KMS-11 (cell line): ENCODE results near the gene CRCP.

ENCODE experiments used
- H2AFZ ChIP-seq: fragments of 200-600 bp; sonication (generic); 2 replicates; pipeline ENCODE4 v1.6.1; 2016; ENCODE audit warnings: antibody characterized with exemption, mixed run types, low read depth
- H3K27ac ChIP-seq: fragments of 200-600 bp; sonication (generic); 2 replicates; pipeline ENCODE4 v1.6.1; 2016; ENCODE audit warnings: mild to moderate bottlenecking, mixed run types
- H3K27me3 ChIP-seq: fragments of 200-600 bp; sonication (generic); 2 replicates; pipeline ENCODE4 v1.6.1; 2017; ENCODE audit warnings: mild to moderate bottlenecking, low read depth, mixed run types, moderate library complexity; ENCODE audit not compliant: insufficient read depth
- H3K36me3 ChIP-seq: fragments of 200-600 bp; sonication (generic); 2 replicates; pipeline ENCODE4 v1.6.1; 2017; ENCODE audit warnings: mild to moderate bottlenecking, mixed run types; ENCODE audit not compliant: insufficient read depth
- H3K4me1 ChIP-seq: fragments of 200-600 bp; sonication (generic); 2 replicates; pipeline ENCODE4 v1.6.1; 2016; ENCODE audit warnings: mild to moderate bottlenecking, low read depth, mixed run types; ENCODE audit not compliant: poor library complexity, severe bottlenecking
- H3K4me2 ChIP-seq: fragments of 200-600 bp; sonication (generic); 2 replicates; pipeline ENCODE4 v1.7.0; 2016; ENCODE audit warnings: mild to moderate bottlenecking, mixed run types
- H3K4me3 ChIP-seq: fragments of 200-600 bp; sonication (generic); IDR thresholded peaks from 2 replicates; pipeline ENCODE4 v1.6.1; 2017; ENCODE audit warnings: low read depth, low read length, mixed read lengths; ENCODE audit not compliant: insufficient read depth
- H3K79me2 ChIP-seq: fragments of 200-600 bp; sonication (generic); 2 replicates; pipeline ENCODE4 v1.6.1; 2016; ENCODE audit warnings: low read depth, mixed run types; ENCODE audit not compliant: insufficient read depth
- H3K9ac ChIP-seq: fragments of 200-600 bp; sonication (generic); 2 replicates; pipeline ENCODE4 v1.6.1; 2016; ENCODE audit warnings: mild to moderate bottlenecking, mixed run types
- H4K20me1 ChIP-seq: fragments of 200-600 bp; sonication (generic); 2 replicates; pipeline ENCODE4 v1.6.1; 2016; ENCODE audit warnings: mild to moderate bottlenecking, mixed run types; ENCODE audit not compliant: insufficient read depth
- TF ChIP-seq, protein P1 (sequence below): fragments of 200-600 bp; sonication (generic); conservative IDR thresholded peaks from 2 replicates; pipeline ENCODE4 v1.6.1; 2017; ENCODE audit warnings: low read depth, mild to moderate bottlenecking, antibody characterized with exemption, low read length, moderate library complexity, mixed read lengths

CRCP gene

DNA sequence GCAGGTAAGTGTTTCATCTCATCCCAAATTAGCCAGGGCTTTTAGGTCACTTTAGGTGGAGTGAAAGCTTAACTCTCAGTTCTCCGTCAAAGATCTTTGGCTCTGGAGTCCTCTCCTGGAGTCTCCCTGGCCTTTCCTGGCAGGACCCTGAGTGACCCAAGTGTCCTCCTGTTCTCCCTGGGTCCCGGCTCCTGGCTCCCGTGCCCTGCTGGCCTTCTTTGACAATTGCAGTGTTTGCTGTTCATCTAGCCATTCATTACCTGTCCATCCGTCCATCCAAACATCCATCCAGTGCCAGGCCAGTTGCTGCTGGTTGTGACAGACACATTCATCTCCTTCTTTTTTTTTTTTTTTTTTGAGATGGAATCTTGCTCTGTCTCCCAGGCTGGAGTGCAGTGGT, 84.3 kb downstream of the CRCP start:
- Histone ChIP-seq H4K20me1 (no peaks in the 10 kb centered on the region), H3K36me3 (no peaks in the 10 kb centered on the region), H3K4me2 (no peak overlapping the region), H3K4me1 (peaks cover 4% of the 10 kb centered on the region), H3K9ac (no peak overlapping the region), H2AFZ (no peak overlapping the region), H3K27ac (no peak overlapping the region), H3K4me3 (no peak overlapping the region), H3K79me2 (no peaks in the 10 kb centered on the region), H3K27me3 (no peaks in the 10 kb centered on the region)
- TF ChIP-seq, protein P1, sequence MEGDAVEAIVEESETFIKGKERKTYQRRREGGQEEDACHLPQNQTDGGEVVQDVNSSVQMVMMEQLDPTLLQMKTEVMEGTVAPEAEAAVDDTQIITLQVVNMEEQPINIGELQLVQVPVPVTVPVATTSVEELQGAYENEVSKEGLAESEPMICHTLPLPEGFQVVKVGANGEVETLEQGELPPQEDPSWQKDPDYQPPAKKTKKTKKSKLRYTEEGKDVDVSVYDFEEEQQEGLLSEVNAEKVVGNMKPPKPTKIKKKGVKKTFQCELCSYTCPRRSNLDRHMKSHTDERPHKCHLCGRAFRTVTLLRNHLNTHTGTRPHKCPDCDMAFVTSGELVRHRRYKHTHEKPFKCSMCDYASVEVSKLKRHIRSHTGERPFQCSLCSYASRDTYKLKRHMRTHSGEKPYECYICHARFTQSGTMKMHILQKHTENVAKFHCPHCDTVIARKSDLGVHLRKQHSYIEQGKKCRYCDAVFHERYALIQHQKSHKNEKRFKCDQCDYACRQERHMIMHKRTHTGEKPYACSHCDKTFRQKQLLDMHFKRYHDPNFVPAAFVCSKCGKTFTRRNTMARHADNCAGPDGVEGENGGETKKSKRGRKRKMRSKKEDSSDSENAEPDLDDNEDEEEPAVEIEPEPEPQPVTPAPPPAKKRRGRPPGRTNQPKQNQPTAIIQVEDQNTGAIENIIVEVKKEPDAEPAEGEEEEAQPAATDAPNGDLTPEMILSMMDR, result no peak

DNA sequence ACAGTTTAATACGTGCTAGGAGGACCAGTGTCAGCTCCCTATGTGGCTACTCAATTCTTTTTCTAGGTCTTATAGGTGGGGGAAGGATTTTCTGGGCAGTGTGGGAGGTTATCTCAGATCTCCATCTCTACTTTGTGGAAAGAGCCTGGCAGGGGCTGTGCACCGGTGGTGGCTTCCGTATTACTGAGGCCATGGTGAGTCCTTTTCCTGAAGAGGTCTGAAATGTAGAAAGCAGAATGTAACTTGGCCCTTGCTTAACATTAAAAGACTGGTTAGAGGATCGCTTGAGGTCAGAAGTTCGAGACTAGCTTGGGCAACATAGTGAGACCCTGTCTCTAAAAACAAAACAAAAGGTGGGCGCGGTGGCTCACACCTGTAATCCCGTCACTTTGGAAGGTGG, 87.8 kb downstream of the CRCP start:
- TF ChIP-seq, protein P1, result no peak
- H3K4me2 ChIP-seq, result no peak overlapping the region

More for the DNA sequence above, 87.8 kb downstream of the CRCP start:
- H3K27me3 ChIP-seq, result no peaks in the 10 kb centered on the region
- no peaks in the 10 kb centered on the region for H4K20me1 ChIP-seq
- no peak overlapping the region for H2AFZ ChIP-seq
- H3K4me1 ChIP-seq, result peaks cover 22% of the 10 kb centered on the region
- H3K36me3 ChIP-seq, result no peaks in the 10 kb centered on the region
- no peak overlapping the region for H3K9ac ChIP-seq
- peaks cover 21% of the 10 kb centered on the region for H3K79me2 ChIP-seq
- no peak overlapping the region for H3K4me3 ChIP-seq
- no peak overlapping the region for H3K27ac ChIP-seq
